ENCODE measurements around the gene UMAD1. TPM values are rescaled to one million over a fixed set of nuclear protein-coding genes. Genes with fewer than 3 reads are reported as not detected.

UMAD1 gene
- total RNA-seq, 2 donors from 2014 or later: 21.9 to 26.3 TPM

DNA sequence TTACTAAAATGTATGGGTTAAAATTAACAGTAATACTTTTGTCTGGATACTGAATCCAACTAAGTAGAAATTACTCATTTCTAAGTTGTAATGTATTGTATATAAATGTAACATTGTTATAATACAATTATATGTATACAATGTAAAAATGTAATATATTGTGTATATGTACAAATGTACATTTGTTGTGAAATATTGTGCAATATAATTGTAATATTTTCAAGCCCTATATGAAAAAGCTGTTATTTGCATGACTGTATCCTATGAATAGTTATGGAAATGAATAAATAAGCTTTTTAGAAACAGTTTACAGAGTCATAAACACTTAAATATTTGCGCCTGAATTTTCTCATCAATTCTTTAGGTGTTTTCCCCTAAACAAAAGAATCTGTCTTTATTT lies 20.3 kb upstream of the UMAD1 start:
- H3K9ac ChIP-seq (ENCODE audit: low read depth in 2 of 2, low read length in 2 of 2): no peak overlapping the region
- no peaks in the 10 kb centered on the region for H3K9me3 ChIP-seq
- TF ChIP-seq, protein P1, sequence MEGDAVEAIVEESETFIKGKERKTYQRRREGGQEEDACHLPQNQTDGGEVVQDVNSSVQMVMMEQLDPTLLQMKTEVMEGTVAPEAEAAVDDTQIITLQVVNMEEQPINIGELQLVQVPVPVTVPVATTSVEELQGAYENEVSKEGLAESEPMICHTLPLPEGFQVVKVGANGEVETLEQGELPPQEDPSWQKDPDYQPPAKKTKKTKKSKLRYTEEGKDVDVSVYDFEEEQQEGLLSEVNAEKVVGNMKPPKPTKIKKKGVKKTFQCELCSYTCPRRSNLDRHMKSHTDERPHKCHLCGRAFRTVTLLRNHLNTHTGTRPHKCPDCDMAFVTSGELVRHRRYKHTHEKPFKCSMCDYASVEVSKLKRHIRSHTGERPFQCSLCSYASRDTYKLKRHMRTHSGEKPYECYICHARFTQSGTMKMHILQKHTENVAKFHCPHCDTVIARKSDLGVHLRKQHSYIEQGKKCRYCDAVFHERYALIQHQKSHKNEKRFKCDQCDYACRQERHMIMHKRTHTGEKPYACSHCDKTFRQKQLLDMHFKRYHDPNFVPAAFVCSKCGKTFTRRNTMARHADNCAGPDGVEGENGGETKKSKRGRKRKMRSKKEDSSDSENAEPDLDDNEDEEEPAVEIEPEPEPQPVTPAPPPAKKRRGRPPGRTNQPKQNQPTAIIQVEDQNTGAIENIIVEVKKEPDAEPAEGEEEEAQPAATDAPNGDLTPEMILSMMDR (IDR thresholded peaks at IDR 0.05): no peak
- no peak for DNase-seq
- H3K36me3 ChIP-seq: no peaks in the 10 kb centered on the region
- H3K4me1 ChIP-seq: no peaks in the 10 kb centered on the region
- H3K27ac ChIP-seq: no peak overlapping the region
- H3K27me3 ChIP-seq: no peaks in the 10 kb centered on the region
- intact Hi-C loops (cut with DNase I): no loop called here
- H3K4me3 ChIP-seq: no peak overlapping the region

DNA sequence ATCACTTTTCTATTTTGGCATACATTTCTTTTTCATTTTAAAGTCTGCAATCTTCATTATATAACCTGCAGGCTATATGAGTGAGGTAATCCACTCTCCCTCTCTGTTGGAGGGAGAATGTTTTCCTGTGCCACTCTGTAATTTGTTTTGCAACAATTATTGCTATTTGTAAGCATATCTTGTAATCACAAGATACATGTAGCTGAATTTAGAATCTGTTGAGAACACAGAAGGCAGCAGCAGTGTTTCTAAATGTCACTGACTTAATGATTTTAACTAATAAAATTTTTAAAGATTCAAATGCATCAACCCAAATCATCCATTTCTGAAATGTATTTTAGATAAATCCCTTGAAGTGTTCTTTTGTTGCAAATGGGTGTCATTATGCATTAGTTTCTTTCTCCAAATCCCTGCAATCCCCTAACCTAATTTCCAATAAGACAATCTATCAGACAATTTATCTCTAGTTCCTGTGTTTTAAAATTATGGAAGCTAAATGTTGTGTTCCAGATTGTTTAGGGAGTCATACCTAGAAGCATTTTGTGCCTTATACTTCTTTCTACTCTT lies 19.8 kb upstream of the UMAD1 start:
- Histone ChIP-seq H3K9me3 (no peaks in the 10 kb centered on the region), H3K27ac (no peak overlapping the region), H3K36me3 (no peaks in the 10 kb centered on the region), H3K27me3 (no peaks in the 10 kb centered on the region), H3K4me3 (no peak overlapping the region), H3K9ac (ENCODE audit: low read depth in 2 of 2, low read length in 2 of 2) (no peak overlapping the region), H3K4me1 (no peaks in the 10 kb centered on the region)
- intact Hi-C loops (cut with DNase I): no loop called here
- TF ChIP-seq, protein P1 (IDR thresholded peaks at IDR 0.05): no peak
- DNase-seq: no peak

DNA sequence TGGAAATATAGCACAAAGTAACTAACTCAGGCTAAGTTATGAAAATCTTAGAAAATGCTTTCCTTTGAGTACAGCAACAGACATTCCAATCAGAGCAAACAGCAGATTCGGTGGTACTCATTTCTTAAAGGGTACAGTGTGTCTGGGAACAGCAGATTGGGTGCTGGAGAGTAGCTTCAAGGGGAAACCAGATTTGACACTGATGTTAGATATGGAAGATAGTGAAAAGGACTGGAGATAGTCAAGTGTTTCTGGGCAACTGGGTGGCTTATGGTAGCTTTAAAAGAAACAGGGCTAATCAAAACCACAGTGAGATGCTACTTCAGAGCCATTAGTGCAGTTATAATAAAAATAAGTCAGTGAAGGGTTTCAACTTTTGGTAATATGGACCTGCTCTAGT lies 12.1 kb upstream of the UMAD1 start:
- TF ChIP-seq, protein P1 (IDR thresholded peaks at IDR 0.05): no peak
- intact Hi-C loops (cut with DNase I): no loop called here
- no peak for DNase-seq

DNA sequence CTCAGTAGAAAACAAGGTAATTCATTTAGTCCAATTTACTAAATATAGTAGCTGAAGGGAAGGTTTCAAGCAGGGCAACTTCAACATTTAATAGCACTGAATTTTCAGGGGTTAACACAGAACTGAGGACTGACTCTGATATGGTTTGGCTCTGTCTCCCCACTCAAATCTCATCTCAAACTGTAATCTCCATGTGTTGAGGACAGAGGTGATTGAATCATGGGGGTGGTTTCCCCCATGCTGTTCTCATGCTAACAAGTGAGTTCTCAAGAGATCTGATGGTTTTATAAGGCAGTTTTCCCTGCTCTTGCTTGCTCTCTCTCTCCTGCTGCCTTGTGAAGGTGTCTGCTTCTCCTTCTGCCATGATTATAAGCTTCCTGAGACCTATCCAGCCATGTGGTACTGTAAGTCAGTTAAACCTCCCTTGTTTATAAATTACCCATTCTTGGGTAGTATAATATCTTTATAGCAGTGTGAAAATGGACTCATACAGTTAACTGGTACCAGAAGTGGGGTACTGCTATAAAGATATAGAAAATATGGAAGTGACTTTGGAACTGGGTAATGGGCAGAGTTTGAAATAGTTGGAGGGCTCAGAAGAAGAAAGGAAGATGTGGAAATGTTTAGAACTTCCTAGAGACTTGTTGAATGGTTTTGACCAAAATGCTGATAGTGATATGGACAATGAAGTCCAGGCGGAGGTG lies 9.8 kb upstream of the UMAD1 start:
- TF ChIP-seq, protein P1 (IDR thresholded peaks at IDR 0.05): no peak
- no peak overlapping the region for H3K4me3 ChIP-seq
- intact Hi-C loops (cut with DNase I): no loop called here
- DNase-seq: no peak
- H3K27ac ChIP-seq: no peak overlapping the region
- no peak overlapping the region for H3K9ac ChIP-seq (ENCODE audit: low read depth in 2 of 2, low read length in 2 of 2)
- H3K9me3 ChIP-seq: no peaks in the 10 kb centered on the region
- no peaks in the 10 kb centered on the region for H3K36me3 ChIP-seq
- H3K27me3 ChIP-seq: no peaks in the 10 kb centered on the region
- no peaks in the 10 kb centered on the region for H3K4me1 ChIP-seq

More for the DNA sequence above, 12.1 kb upstream of the UMAD1 start:
- H3K9me3 ChIP-seq: no peaks in the 10 kb centered on the region
- no peaks in the 10 kb centered on the region for H3K36me3 ChIP-seq
- H3K27me3 ChIP-seq: no peaks in the 10 kb centered on the region
- H3K9ac ChIP-seq (ENCODE audit: low read depth in 2 of 2, low read length in 2 of 2): no peak overlapping the region
- no peaks in the 10 kb centered on the region for H3K4me1 ChIP-seq
- H3K4me3 ChIP-seq: no peak overlapping the region
- no peak overlapping the region for H3K27ac ChIP-seq

DNA sequence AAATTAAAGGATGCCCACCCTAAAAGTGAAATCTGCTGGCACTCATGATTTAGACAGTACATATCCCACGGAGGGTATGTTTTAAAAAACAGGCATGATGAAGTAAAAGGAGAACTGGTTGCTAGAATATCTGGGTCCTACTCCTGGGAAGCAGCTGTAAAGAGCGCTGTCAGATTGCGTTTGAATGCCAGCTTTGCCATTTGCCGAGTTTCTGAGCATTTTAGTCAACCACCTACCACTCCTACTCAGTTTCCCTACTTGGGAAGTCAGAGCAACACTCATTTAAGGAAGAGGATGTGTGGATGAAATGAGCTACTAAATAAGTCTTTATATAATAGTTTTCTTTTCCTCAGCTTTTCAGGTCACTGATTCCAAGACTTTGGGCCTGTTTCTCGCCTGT lies 1.1 kb upstream of the UMAD1 start:
- peak overlapping the region; percentile 79 for H3K27ac ChIP-seq
- peak overlapping the region; percentile 74 to 99 for H3K9ac ChIP-seq (ENCODE audit: low read depth in 2 of 2, low read length in 2 of 2)
- H3K4me3 ChIP-seq: peak overlapping the region; percentile 72
- H3K9me3 ChIP-seq: no peaks in the 10 kb centered on the region
- no peaks in the 10 kb centered on the region for H3K36me3 ChIP-seq
- TF ChIP-seq, protein P1 (IDR thresholded peaks at IDR 0.05): no peak
- H3K4me1 ChIP-seq: peaks cover 10% of the 10 kb centered on the region
- intact Hi-C loops (cut with DNase I): no loop called here
- DNase-seq: no peak
- H3K27me3 ChIP-seq: no peaks in the 10 kb centered on the region
